Measurements from ENCODE around the gene GRAP. TPM values are rescaled to one million over a fixed set of nuclear protein-coding genes. Genes with fewer than 3 reads are reported as not detected.

Gene GRAP
- total and polyA plus RNA-seq, 10 of the 15 experiments (the other 5 are each of a cell fraction or from before 2014, with no cell fraction given): 0.58 to 78.3 (median 36.6) TPM

- Histone ChIP-seq H3K4me1 (ENCODE audit: control insufficient read depth, insufficient read depth, low read length) (peaks cover 20% of the 10 kb centered on the region), H3K79me2 (ENCODE audit: control insufficient read depth, insufficient read depth, low read length) (peaks cover 12% of the 10 kb centered on the region), H3K9me3 (replicated peaks; ENCODE audit: control insufficient read depth, insufficient read depth, low read length) (peaks cover 6% of the 10 kb centered on the region; the same call in 2 of the 3 replicates), H3K4me2 (ENCODE audit: control insufficient read depth, insufficient read depth) (no peak overlapping the region), H3K36me3 (ENCODE audit: control insufficient read depth in 2 of 2, insufficient read depth in 2 of 2, low read length in 1 of 2) (peaks cover 0 to 5% of the 10 kb centered on the region in 2 experiments; a peak in 3 of 4 replicates), H3K9ac (ENCODE audit: control insufficient read depth, insufficient read depth, low read length) (no peak overlapping the region), H3K4me3 (no peak overlapping the region), H4K20me1 (ENCODE audit: control insufficient read depth, insufficient read depth) (no peaks in the 10 kb centered on the region), H3K27ac (ENCODE audit: control insufficient read depth, insufficient read depth) (no peak overlapping the region), H3K27me3 (replicated peaks in 1 of 2; ENCODE audit: control insufficient read depth in 2 of 2, insufficient read depth in 2 of 2, low read length in 1 of 2) (no peaks in the 10 kb centered on the region), H2AFZ (ENCODE audit: control insufficient read depth, low read depth, low read length) (no peak overlapping the region)
- CTCF ChIA-PET: no interaction called here
- SMC1A ChIA-PET (ENCODE audit: uncharacterized antibody, unreplicated experiment): no interaction called here
- FAIRE-seq (no peak), ATAC-seq (no peak), DNase-seq (ENCODE audit: low read depth, low spot score) (no peak)
- TF ChIP-seq RAD51 (IDR thresholded peaks at IDR 0.05) (no peak), ZNF207 (IDR thresholded peaks at IDR 0.05; ENCODE audit: borderline replicate concordance) (no peak), SUZ12 (IDR thresholded peaks at IDR 0.05; ENCODE audit: unreplicated experiment) (no peak), SPI1 (IDR thresholded peaks at IDR 0.05; ENCODE audit: borderline replicate concordance, insufficient read depth, low read depth, low read length) (no peak), BCL3 (IDR thresholded peaks at IDR 0.05; ENCODE audit: borderline replicate concordance, insufficient read depth, low read depth, low read length, poor library complexity, severe bottlenecking) (no peak), CUX1 (IDR thresholded peaks at IDR 0.05; ENCODE audit: insufficient replicate concordance, low read depth, low read length) (no peak), TCF7 (IDR thresholded peaks at IDR 0.05; ENCODE audit: borderline replicate concordance) (no peak), POLR2AphosphoS5 (IDR thresholded peaks at IDR 0.05; ENCODE audit: low read length) (no peak), BACH1 (IDR thresholded peaks at IDR 0.05; ENCODE audit: borderline replicate concordance) (no peak), EED (IDR thresholded peaks at IDR 0.05; ENCODE audit: low read depth) (no peak), NR2C2 (IDR thresholded peaks at IDR 0.05; ENCODE audit: borderline replicate concordance, control insufficient read depth, insufficient read length, low read depth) (no peak), ZNF592 (IDR thresholded peaks at IDR 0.05) (no peak), MEF2B (IDR thresholded peaks at IDR 0.05; ENCODE audit: partially characterized antibody, poor library complexity, severe bottlenecking) (no peak)
- intact Hi-C loops (cut with micrococcal nuclease; ENCODE audit: unreplicated experiment): no loop called here
- BruUV-seq (replicated peaks): no TSS peak
- in situ Hi-C loops (cut with MboI): no loop called here
- RAD21 ChIA-PET (ENCODE audit: unreplicated experiment): interaction anchor here (1.4 kb wide), 1 partner anchor 38 kb away, joined by 5 read pairs; no protein-coding TSS in a partner anchor
- POLR2A ChIA-PET: no interaction called here
- WGBS (ENCODE audit: insufficient coverage, insufficient replicate concordance, low lambda C conversion rate, missing lambda C conversion rate): 96% methylated on average over 8 of the region's 8 CpGs
Observed at GRCh38 chr17:18999394-18999793, 47.4 kb downstream of the GRAP start.
